A673 (cell line): ENCODE results near the gene INPP5A. TPM values are rescaled to one million over a fixed set of nuclear protein-coding genes. Genes with fewer than 3 reads are reported as not detected.

ENCODE experiments used
- BruUV-seq: library from RNA; stranded (reverse); fragments of 400-500 nt; replicated peaks from 2 replicates; lab custom pipeline; 2021; lab: Mats Ljungman, UMichigan
- CTCF ChIA-PET: fragments of 300-600 bp; sonication (Branson Sonifier 250); formaldehyde crosslinking; loops from one replicate; lab custom pipeline; 2022; ENCODE audit warnings: antibody characterized with exemption; lab: Charles Lee
- POLR2A ChIA-PET: fragments of 300-600 bp; sonication (Branson Sonifier 250); formaldehyde crosslinking; loops from one replicate; lab custom pipeline; 2022; ENCODE audit warnings: antibody characterized with exemption; ENCODE audit not compliant: low non-redundant PET; lab: Charles Lee
- DNase-seq: peaks from one replicate; pipeline ENCODE4 v3.0.0-alpha.2; 2015; ENCODE audit warnings: low spot score
- H3K27ac ChIP-seq: fragments of 200-600 bp; sonication (generic); 2 replicates; pipeline ENCODE4 v1.5.1; 2016; ENCODE audit warnings: mixed run types, low read depth, mild to moderate bottlenecking, mixed read lengths, antibody characterized with exemption, low read length; ENCODE audit not compliant: poor library complexity, severe bottlenecking
- H3K27me3 ChIP-seq: fragments of 200-600 bp; sonication (generic); replicated peaks from 2 replicates; pipeline ENCODE4 v1.6.1; 2017; ENCODE audit warnings: mixed run types, low read depth, mild to moderate bottlenecking, mixed read lengths, antibody characterized with exemption, low read length; ENCODE audit not compliant: insufficient read depth, poor library complexity
- H3K36me3 ChIP-seq: fragments of 200-600 bp; sonication (generic); 2 replicates; pipeline ENCODE4 v1.6.1; 2016; ENCODE audit warnings: mixed run types, mild to moderate bottlenecking, mixed read lengths, antibody characterized with exemption, low read length; ENCODE audit not compliant: insufficient read depth, poor library complexity, severe bottlenecking
- H3K4me1 ChIP-seq: fragments of 200-600 bp; sonication (generic); 2 replicates; pipeline ENCODE4 v1.6.1; 2017; ENCODE audit warnings: mixed run types, mild to moderate bottlenecking, mixed read lengths, antibody characterized with exemption, low read length; ENCODE audit not compliant: insufficient read depth, poor library complexity, severe bottlenecking
- H3K4me3 ChIP-seq: fragments of 200-600 bp; sonication (generic); 2 replicates; pipeline ENCODE4 v1.5.1; 2016; ENCODE audit warnings: low read depth, mixed run types, mild to moderate bottlenecking, mixed read lengths, low read length; ENCODE audit not compliant: poor library complexity, severe bottlenecking
- H3K9me3 ChIP-seq: fragments of 200-600 bp; sonication (generic); 2 replicates; pipeline ENCODE4 v1.6.1; 2016; ENCODE audit warnings: mixed run types, low read depth, mild to moderate bottlenecking, mixed read lengths, antibody characterized with exemption, low read length; ENCODE audit not compliant: poor library complexity, severe bottlenecking
- EZH2 ChIP-seq: fragments of 200-600 bp; sonication (generic); IDR thresholded peaks from 2 replicates; pipeline ENCODE4 v1.6.1; 2017; ENCODE audit warnings: borderline replicate concordance, low read depth, mild to moderate bottlenecking, mixed read lengths, antibody characterized with exemption, low read length; ENCODE audit not compliant: poor library complexity, severe bottlenecking
- intact Hi-C: fragments of 100-400 bp; cut with micrococcal nuclease; formaldehyde crosslinking; loops from one replicate; pipeline ENCODE4 v1.10.0; 2022; ENCODE audit not compliant: unreplicated experiment
- total RNA-seq: library from RNA; stranded (reverse); gene quantifications from 2 replicates; pipeline ENCODE4 v1.2.3, GENCODE V29; 2021
- TF ChIP-seq, protein P1 (sequence below): fragments of 300-800, 200-600 bp; sonication (generic); conservative IDR thresholded peaks from 2 replicates; pipeline ENCODE4 v1.5.1; 2017; ENCODE audit warnings: low read depth, mild to moderate bottlenecking, antibody characterized with exemption, low read length, moderate library complexity, mixed read lengths

INPP5A gene
- total RNA-seq, 1 experiment from 2014 or later: 21.8 TPM

DNA sequence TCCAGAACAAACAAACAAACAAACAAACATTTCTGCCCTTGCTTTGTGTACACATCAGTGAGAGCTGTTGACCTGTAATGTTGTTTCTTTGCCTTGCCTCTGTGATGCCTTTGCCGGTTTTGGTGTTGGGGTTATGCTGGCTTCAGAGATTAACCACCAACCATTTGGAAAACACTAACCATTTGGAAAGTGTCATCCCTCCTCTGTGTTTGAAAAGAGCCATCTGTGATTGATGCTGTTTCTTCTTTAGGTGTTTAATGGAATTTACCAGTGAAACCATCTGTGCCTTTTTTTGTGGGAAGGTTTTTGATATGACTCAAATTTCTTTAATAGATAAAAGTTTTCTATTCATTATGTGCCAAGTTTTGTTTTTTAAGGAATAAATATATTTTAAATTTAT, 46.5 kb downstream of the INPP5A start:
- Histone ChIP-seq H3K27ac (no peak overlapping the region), H3K4me1 (peaks cover 10% of the 10 kb centered on the region), H3K36me3 (no peaks in the 10 kb centered on the region), H3K4me3 (no peak overlapping the region), H3K9me3 (no peaks in the 10 kb centered on the region), H3K27me3 (no peaks in the 10 kb centered on the region)
- no peak for DNase-seq
- TF ChIP-seq, protein P1, sequence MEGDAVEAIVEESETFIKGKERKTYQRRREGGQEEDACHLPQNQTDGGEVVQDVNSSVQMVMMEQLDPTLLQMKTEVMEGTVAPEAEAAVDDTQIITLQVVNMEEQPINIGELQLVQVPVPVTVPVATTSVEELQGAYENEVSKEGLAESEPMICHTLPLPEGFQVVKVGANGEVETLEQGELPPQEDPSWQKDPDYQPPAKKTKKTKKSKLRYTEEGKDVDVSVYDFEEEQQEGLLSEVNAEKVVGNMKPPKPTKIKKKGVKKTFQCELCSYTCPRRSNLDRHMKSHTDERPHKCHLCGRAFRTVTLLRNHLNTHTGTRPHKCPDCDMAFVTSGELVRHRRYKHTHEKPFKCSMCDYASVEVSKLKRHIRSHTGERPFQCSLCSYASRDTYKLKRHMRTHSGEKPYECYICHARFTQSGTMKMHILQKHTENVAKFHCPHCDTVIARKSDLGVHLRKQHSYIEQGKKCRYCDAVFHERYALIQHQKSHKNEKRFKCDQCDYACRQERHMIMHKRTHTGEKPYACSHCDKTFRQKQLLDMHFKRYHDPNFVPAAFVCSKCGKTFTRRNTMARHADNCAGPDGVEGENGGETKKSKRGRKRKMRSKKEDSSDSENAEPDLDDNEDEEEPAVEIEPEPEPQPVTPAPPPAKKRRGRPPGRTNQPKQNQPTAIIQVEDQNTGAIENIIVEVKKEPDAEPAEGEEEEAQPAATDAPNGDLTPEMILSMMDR: no peak
- TF ChIP-seq EZH2: no peak
- ChIA-PET CTCF (no interaction called here), POLR2A (no interaction called here)
- intact Hi-C loops: no loop called here
- BruUV-seq: no TSS peak

DNA sequence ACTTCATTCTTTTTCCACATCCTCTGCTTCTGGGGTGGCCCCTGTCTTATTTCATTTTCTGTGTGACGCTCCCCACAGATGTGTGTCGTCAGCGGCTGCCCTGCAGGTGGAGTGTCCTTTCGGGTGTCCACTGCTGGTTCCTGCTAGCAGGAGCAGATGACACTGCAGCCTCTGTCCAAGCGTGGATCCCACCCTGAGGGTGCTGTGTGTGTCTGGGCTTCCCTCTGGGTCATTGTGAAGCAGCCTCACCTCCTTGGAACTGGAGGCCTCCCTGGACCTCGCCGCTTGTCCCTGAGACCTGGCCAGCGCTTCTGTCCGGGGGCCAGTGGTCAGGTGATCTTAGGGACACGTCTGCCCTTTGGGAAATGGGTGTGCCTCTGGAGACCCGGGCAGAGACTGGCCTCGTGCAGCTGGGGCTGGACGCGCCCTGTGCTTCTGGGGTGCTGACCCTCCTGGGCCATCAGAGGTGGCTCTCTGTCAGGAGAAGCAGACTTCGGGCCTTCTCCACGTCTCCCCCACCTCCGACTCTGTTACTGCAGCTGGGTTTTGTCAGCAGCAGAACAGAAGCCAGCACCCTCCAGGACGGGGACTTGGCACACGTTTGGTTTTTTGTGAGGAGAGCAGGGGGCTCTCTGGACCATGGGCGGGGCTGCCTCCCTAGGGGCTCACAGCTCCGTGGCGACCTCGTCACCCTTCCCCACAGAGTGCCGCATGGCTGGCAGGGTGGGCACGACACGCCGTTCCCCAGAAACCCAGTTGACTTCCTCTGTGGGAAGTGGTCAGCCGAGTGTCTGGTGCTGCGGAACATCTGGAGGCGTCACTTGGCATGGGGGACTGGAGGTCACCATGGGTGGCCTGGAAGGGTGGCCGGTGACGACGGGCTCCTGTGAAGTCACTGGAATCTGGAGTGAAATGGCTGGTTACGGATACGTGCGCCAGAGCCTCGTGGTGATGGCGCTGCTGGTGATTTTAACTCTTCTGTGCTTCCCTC, 48.4 kb downstream of the INPP5A start:
- intact Hi-C loops: no loop called here
- peaks cover 10% of the 10 kb centered on the region for H3K4me1 ChIP-seq

DNA sequence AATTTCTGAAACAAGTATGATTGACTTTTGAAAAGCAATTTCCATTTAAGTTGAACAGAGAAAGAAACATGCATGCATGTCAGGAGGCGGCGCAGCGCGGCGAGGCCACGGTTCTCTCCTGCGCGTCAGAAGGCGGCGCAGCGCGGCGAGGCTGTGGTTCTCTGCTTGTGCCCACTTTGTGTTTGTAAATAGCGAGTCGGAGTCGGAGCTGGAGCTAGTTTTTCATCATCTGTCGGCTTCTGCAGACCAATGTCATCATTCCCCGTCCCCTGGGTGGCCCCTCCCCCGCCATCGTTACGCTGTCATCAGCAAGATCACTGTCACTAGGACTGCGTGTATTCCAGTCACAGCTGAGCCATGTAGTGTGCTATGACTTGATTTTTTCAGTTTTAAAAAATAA, 49.2 kb downstream of the INPP5A start:
- H3K27ac ChIP-seq: no peak overlapping the region
- no peak for DNase-seq
- no peaks in the 10 kb centered on the region for H3K36me3 ChIP-seq
- intact Hi-C loops: no loop called here
- no peak overlapping the region for H3K4me3 ChIP-seq
- peaks cover 10% of the 10 kb centered on the region for H3K4me1 ChIP-seq
- TF ChIP-seq EZH2: no peak
- TF ChIP-seq, protein P1: no peak
- POLR2A ChIA-PET: no interaction called here
- no peaks in the 10 kb centered on the region for H3K9me3 ChIP-seq
- CTCF ChIA-PET: no interaction called here
- H3K27me3 ChIP-seq: no peaks in the 10 kb centered on the region
- no TSS peak for BruUV-seq

More for the DNA sequence above, 48.4 kb downstream of the INPP5A start:
- DNase-seq: no peak
- TF ChIP-seq, protein P1: no peak
- TF ChIP-seq EZH2: no peak
- Histone ChIP-seq H3K36me3 (no peaks in the 10 kb centered on the region), H3K4me3 (no peak overlapping the region), H3K9me3 (no peaks in the 10 kb centered on the region), H3K27me3 (no peaks in the 10 kb centered on the region), H3K27ac (no peak overlapping the region)
- ChIA-PET CTCF (no interaction called here), POLR2A (no interaction called here)
- no TSS peak for BruUV-seq
